ENCODE data around the gene PGLYRP2.
"Not testable (repeated sequence)": the region's sequence is repeated elsewhere in the genome, so short reads cannot be mapped to it uniquely, and the experiment has no call there.

PGLYRP2 gene

GRCh38 chr19:15475611-15476010 is 3.7 kb downstream of the PGLYRP2 start:
- no peak overlapping the region for H3K27ac ChIP-seq (ENCODE audit: low read depth, low read length)
- no peak overlapping the region for H3K9ac ChIP-seq (ENCODE audit: low read length)
- H3K4me3 ChIP-seq (ENCODE audit: low read length), result no peak overlapping the region
- H3K27me3 ChIP-seq (ENCODE audit: control insufficient read depth, insufficient read depth, low read length), result no peaks in the 10 kb centered on the region
- no peaks in the 10 kb centered on the region for H3K36me3 ChIP-seq (ENCODE audit: control insufficient read depth, insufficient read depth, low read length)
- H3K4me1 ChIP-seq (ENCODE audit: control insufficient read depth, insufficient read depth, low read length), result no peaks in the 10 kb centered on the region

DNA sequence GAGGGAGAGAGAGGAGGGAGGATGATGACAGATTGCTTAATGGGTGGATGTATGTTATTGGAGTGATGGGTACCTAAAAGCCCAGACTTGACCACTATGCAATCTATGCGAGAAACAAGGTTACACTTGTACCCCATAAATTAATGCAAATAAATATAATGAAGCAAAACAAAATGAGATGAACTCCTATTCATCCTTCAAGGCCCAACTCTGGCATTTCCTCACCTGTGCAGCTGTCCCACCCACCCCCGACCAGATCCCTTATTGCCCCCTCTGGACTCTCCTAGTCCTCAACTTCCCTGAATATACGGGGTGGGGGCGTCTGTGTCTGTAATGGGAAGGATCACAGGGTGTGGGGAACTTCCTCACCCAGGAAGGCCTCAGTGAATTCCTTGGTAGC is 4.1 kb downstream of the PGLYRP2 start:
- Histone ChIP-seq H3K27me3 (ENCODE audit: control insufficient read depth, insufficient read depth, low read length) (no peaks in the 10 kb centered on the region), H3K9ac (ENCODE audit: low read length) (no peak overlapping the region), H3K27ac (ENCODE audit: low read depth, low read length) (no peak overlapping the region), H3K4me1 (ENCODE audit: control insufficient read depth, insufficient read depth, low read length) (no peaks in the 10 kb centered on the region), H3K4me3 (ENCODE audit: low read length) (no peak overlapping the region), H3K36me3 (ENCODE audit: control insufficient read depth, insufficient read depth, low read length) (no peaks in the 10 kb centered on the region)

DNA sequence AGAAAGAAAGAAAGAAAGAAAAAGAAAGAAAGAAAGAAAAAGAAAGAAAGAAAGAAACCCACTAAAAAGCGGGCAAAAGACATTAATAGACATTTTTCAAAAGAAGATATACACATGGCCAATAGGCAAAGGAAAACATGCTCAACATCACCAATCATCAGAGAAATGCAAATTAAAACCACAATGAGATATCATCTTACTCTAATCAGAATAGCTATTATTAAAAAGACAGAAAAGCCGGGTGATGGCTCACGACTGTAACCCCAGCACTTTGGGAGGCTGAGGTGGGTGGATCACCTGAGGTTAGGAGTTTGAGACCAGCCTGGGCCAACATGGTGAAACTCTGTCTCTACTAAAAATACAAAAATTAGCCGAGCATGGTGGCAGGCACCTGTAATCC is 5.5 kb downstream of the PGLYRP2 start:
- not testable (repeated sequence) for H3K36me3 ChIP-seq (ENCODE audit: control insufficient read depth, insufficient read depth, low read length); H3K4me1 ChIP-seq (ENCODE audit: control insufficient read depth, insufficient read depth, low read length); H3K4me3 ChIP-seq (ENCODE audit: low read length); H3K27ac ChIP-seq (ENCODE audit: low read depth, low read length); H3K9ac ChIP-seq (ENCODE audit: low read length)
- H3K27me3 ChIP-seq (ENCODE audit: control insufficient read depth, insufficient read depth, low read length), result peaks cover 10% of the 10 kb centered on the region

- H3K4me3 ChIP-seq (ENCODE audit: low read length), result no peak overlapping the region
- no peak overlapping the region for H3K9ac ChIP-seq (ENCODE audit: low read length)
These were observed 7.6 kb downstream of the PGLYRP2 start for GRCh38 chr19:15471639-15472101.

GRCh38 chr19:15469513-15470297 is 9.6 kb downstream of the PGLYRP2 start:
- no peaks in the 10 kb centered on the region for H3K4me1 ChIP-seq (ENCODE audit: control insufficient read depth, insufficient read depth, low read length)
- H3K27ac ChIP-seq (ENCODE audit: low read depth, low read length), result no peak overlapping the region
- no peaks in the 10 kb centered on the region for H3K36me3 ChIP-seq (ENCODE audit: control insufficient read depth, insufficient read depth, low read length)
- peaks cover 10% of the 10 kb centered on the region for H3K27me3 ChIP-seq (ENCODE audit: control insufficient read depth, insufficient read depth, low read length)
- no peak overlapping the region for H3K9ac ChIP-seq (ENCODE audit: low read length)
- peak overlapping the region; percentile 57 for H3K4me3 ChIP-seq (ENCODE audit: low read length)

More at GRCh38 chr19:15471639-15472101, 7.6 kb downstream of the PGLYRP2 start:
- peaks cover 10% of the 10 kb centered on the region for H3K27me3 ChIP-seq (ENCODE audit: control insufficient read depth, insufficient read depth, low read length)
- no peaks in the 10 kb centered on the region for H3K4me1 ChIP-seq (ENCODE audit: control insufficient read depth, insufficient read depth, low read length)
- no peaks in the 10 kb centered on the region for H3K36me3 ChIP-seq (ENCODE audit: control insufficient read depth, insufficient read depth, low read length)
- no peak overlapping the region for H3K27ac ChIP-seq (ENCODE audit: low read depth, low read length)

- Histone ChIP-seq H3K9ac (ENCODE audit: low read length) (no peak overlapping the region), H3K4me3 (ENCODE audit: low read length) (no peak overlapping the region), H3K27me3 (ENCODE audit: control insufficient read depth, insufficient read depth, low read length) (peaks cover 10% of the 10 kb centered on the region), H3K36me3 (ENCODE audit: control insufficient read depth, insufficient read depth, low read length) (no peaks in the 10 kb centered on the region), H3K4me1 (ENCODE audit: control insufficient read depth, insufficient read depth, low read length) (no peaks in the 10 kb centered on the region), H3K27ac (ENCODE audit: low read depth, low read length) (no peak overlapping the region)
These were observed 10.4 kb downstream of the PGLYRP2 start for GRCh38 chr19:15468675-15469512.

- Histone ChIP-seq H3K27me3 (ENCODE audit: control insufficient read depth, insufficient read depth, low read length) (peaks cover 10% of the 10 kb centered on the region), H3K4me3 (ENCODE audit: low read length) (no peak overlapping the region), H3K27ac (ENCODE audit: low read depth, low read length) (no peak overlapping the region), H3K4me1 (ENCODE audit: control insufficient read depth, insufficient read depth, low read length) (no peaks in the 10 kb centered on the region), H3K36me3 (ENCODE audit: control insufficient read depth, insufficient read depth, low read length) (no peaks in the 10 kb centered on the region), H3K9ac (ENCODE audit: low read length) (no peak overlapping the region)
These were observed 11.5 kb downstream of the PGLYRP2 start for GRCh38 chr19:15467734-15468214.

DNA sequence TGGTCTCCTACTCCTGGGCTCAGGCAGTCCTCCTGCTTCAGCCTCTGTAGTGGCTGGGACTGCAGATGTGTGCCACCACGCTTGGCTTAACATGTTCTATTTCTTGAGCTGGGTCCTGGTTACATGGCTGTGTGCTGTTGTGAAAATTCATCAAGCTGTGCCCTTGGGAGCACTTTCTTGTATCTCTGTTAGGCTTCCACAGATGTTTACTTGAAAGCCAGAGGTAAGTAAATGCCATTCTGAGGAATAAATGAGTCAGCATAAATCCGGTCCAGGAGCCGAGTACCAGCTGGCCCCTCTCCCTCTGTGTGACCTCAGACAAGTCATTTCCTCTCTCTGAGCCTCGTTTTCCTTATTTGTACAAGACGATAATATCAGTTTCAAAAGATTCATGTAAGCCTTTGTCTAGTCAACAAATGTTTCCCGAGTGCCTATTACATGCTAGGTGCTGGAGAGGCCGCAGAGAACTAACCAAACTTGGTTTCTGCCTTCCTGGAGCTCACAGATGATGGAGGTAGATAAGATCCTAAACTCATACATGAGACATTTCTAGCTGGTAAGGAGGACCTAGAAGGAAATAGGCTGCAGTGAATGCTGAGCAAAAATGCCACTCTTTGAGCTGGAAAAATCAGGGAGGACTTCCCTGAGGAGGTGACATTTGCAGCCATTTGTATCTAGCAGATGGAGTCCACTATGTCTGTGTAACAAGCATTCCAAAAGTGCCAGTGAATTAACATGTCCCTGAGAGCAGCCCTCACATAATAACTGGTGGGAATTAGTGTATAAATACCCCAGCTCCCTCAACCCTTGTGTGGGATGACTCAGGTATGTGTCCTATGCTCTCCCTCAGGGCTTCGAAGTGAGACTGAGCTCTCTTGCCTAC is 12.2 kb downstream of the PGLYRP2 start:
- Histone ChIP-seq H3K27ac (ENCODE audit: low read depth, low read length) (no peak overlapping the region), H3K36me3 (ENCODE audit: control insufficient read depth, insufficient read depth, low read length) (no peaks in the 10 kb centered on the region), H3K4me3 (ENCODE audit: low read length) (no peak overlapping the region), H3K27me3 (ENCODE audit: control insufficient read depth, insufficient read depth, low read length) (peaks cover 10% of the 10 kb centered on the region), H3K9ac (ENCODE audit: low read length) (no peak overlapping the region), H3K4me1 (ENCODE audit: control insufficient read depth, insufficient read depth, low read length) (no peaks in the 10 kb centered on the region)

GRCh38 chr19:15464394-15465385 is 14.6 kb downstream of the PGLYRP2 start, which contains the start of gene RASAL3:
RASAL3 (minus strand) TSS chr19:15464544; CDS start chr19:15464358, 186 bp downstream.
- Histone ChIP-seq H3K27ac (ENCODE audit: low read depth, low read length) (no peak within 1 kb of the TSS), H3K36me3 (ENCODE audit: control insufficient read depth, insufficient read depth, low read length) (no peaks in the 10 kb centered on the region), H3K4me1 (ENCODE audit: control insufficient read depth, insufficient read depth, low read length) (no peaks in the 10 kb centered on the region), H3K4me3 (ENCODE audit: low read length) (peak within 1 kb of the TSS; percentile 52), H3K27me3 (ENCODE audit: control insufficient read depth, insufficient read depth, low read length) (peaks cover 7% of the 10 kb centered on the region), H3K9ac (ENCODE audit: low read length) (no peak within 1 kb of the TSS)

- peak overlapping the region; percentile 52 for H3K4me3 ChIP-seq (ENCODE audit: low read length)
- H3K27me3 ChIP-seq (ENCODE audit: control insufficient read depth, insufficient read depth, low read length), result no peaks in the 10 kb centered on the region
- H3K27ac ChIP-seq (ENCODE audit: low read depth, low read length), result no peak overlapping the region
- H3K9ac ChIP-seq (ENCODE audit: low read length), result no peak overlapping the region
- H3K4me1 ChIP-seq (ENCODE audit: control insufficient read depth, insufficient read depth, low read length), result no peaks in the 10 kb centered on the region
- H3K36me3 ChIP-seq (ENCODE audit: control insufficient read depth, insufficient read depth, low read length), result no peaks in the 10 kb centered on the region
These were observed 15.4 kb downstream of the PGLYRP2 start for GRCh38 chr19:15463861-15464371.

DNA sequence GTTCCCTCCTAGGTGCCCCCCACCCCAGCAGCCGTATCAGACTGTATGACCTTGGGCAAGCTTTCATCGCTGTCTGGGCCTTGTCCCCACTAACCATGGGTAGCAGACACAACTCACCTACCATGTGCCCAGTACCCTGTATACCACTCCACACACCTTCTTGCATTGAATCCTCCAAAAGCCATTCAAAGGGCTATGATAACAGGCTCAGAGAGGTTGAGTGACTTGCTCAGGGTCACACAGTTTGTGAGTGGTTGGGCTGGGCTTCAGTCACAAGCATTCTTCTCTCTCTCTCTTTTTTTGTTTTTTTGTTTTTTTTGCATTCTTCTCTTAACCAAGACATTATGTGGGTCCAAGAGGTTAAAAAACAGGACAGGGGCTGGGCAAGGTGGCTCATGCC is 17.6 kb downstream of the PGLYRP2 start:
- Histone ChIP-seq H3K27me3 (ENCODE audit: control insufficient read depth, insufficient read depth, low read length) (peaks cover under 1% of the 10 kb centered on the region), H3K36me3 (ENCODE audit: control insufficient read depth, insufficient read depth, low read length) (no peaks in the 10 kb centered on the region), H3K4me3 (ENCODE audit: low read length) (no peak overlapping the region), H3K27ac (ENCODE audit: low read depth, low read length) (no peak overlapping the region), H3K9ac (ENCODE audit: low read length) (no peak overlapping the region), H3K4me1 (ENCODE audit: control insufficient read depth, insufficient read depth, low read length) (no peaks in the 10 kb centered on the region)

All from rectal smooth muscle tissue (tissue), 1 donor.